Common myeloid progenitor, CD34-positive (primary cell): ENCODE results near the gene FAM89B.

Experiments
- CTCF ChIA-PET: fragments of 350-600 bp; sonication (Branson Sonifier 250); formaldehyde crosslinking; loops from one replicate; lab custom pipeline; 2021; ENCODE audit warnings: antibody characterized with exemption; lab: Charles Lee
- POLR2A ChIA-PET: fragments of 350-600 bp; sonication (Branson Sonifier 250); formaldehyde crosslinking; loops from one replicate; lab custom pipeline; 2021; ENCODE audit warnings: antibody characterized with exemption; lab: Charles Lee
- DNase-seq, 3 donors: peaks; one replicate each; pipeline versions ENCODE4 v3.0.0 to v3.0.0-alpha.2; 2013
- H3K27ac ChIP-seq, 2 experiments: 1 replicate in 1 of 2; 2 replicates in 1 of 2; pipeline ENCODE4 v1.7.0; 2013; ENCODE audit warnings: inconsistent platforms in 2 of 2, low read length in 2 of 2, mild to moderate bottlenecking in 2 of 2, low read depth in 1 of 2, moderate library complexity in 1 of 2; ENCODE audit not compliant: severe bottlenecking in 2 of 2, insufficient read depth in 1 of 2, poor library complexity in 1 of 2
- H3K27me3 ChIP-seq, 5 experiments: replicated peaks in 2 of 5; 1 replicate in 3 of 5; 2 replicates in 2 of 5; pipeline versions ENCODE4 v1.6.1 to v1.7.0; 2013; ENCODE audit warnings: low read length in 4 of 5, mild to moderate bottlenecking in 2 of 5, moderate library complexity in 2 of 5, inconsistent platforms in 1 of 5; ENCODE audit not compliant: insufficient read depth in 5 of 5, control insufficient read depth in 4 of 5
- H3K36me3 ChIP-seq, 4 experiments: 1 replicate in 2 of 4; 2 replicates in 2 of 4; pipeline versions ENCODE4 v1.6.1 to v1.7.0; 2013; ENCODE audit warnings: low read length in 3 of 4, control low read depth in 1 of 4, mild to moderate bottlenecking in 1 of 4; ENCODE audit not compliant: control insufficient read depth in 4 of 4, insufficient read depth in 4 of 4
- H3K4me1 ChIP-seq, 4 experiments: 1 replicate in 3 of 4; 2 replicates in 1 of 4; pipeline versions ENCODE4 v1.6.1 to v1.7.1; 2013; ENCODE audit warnings: low read length in 3 of 4, mild to moderate bottlenecking in 3 of 4, control low read depth in 1 of 4, inconsistent platforms in 1 of 4, moderate library complexity in 1 of 4; ENCODE audit not compliant: control insufficient read depth in 4 of 4, insufficient read depth in 4 of 4; ENCODE audit errors: control extremely low read depth in 1 of 4
- H3K4me3 ChIP-seq, 7 experiments: 1 replicate in 4 of 7; 2 replicates in 3 of 7; pipeline versions ENCODE4 v1.5.1 to v1.7.0; 2013; ENCODE audit warnings: mild to moderate bottlenecking in 7 of 7, low read length in 6 of 7, moderate library complexity in 6 of 7, inconsistent platforms in 2 of 7, low read depth in 2 of 7, control low read depth in 1 of 7; ENCODE audit not compliant: insufficient read depth in 4 of 7, control insufficient read depth in 1 of 7; ENCODE audit errors: extremely low read depth in 1 of 7
- H3K9me3 ChIP-seq, 5 experiments: 1 replicate in 4 of 5; 2 replicates in 1 of 5; pipeline versions ENCODE4 v1.6.1 to v1.7.1; 2013; ENCODE audit warnings: low read length in 4 of 5, mild to moderate bottlenecking in 2 of 5, inconsistent platforms in 1 of 5, low read depth in 1 of 5, moderate library complexity in 1 of 5; ENCODE audit not compliant: control insufficient read depth in 4 of 5, insufficient read depth in 2 of 5; ENCODE audit errors: control extremely low read depth in 1 of 5
- WGBS: methylation state at CpG from one replicate; pipeline ENCODE4 v1.1.5; 2013; ENCODE audit not compliant: insufficient coverage; 5-methylcytosine and 5-hydroxymethylcytosine counted together

The FAM89B gene

GRCh38 chr11:65569164-65569972 is 3.0 kb upstream of the FAM89B start:
- ChIA-PET CTCF (interaction anchor here (0.9 to 16.1 kb wide), 7 partner anchors 8 to 38 kb away, joined by 3 to 239 read pairs (median 4); no protein-coding TSS in a partner anchor), POLR2A (interaction anchor here (0.8 to 2.2 kb wide), 3 partner anchors 19 to 29 kb away, joined by 4 to 8 read pairs (median 4); no protein-coding TSS in a partner anchor)
- no peak for DNase-seq
- Histone ChIP-seq H3K4me1 (peaks cover 18 to 65% (median 58%) of the 10 kb centered on the region in 4 experiments), H3K27ac (peak overlapping the region; percentile 81 to 91), H3K27me3 (no peaks in the 10 kb centered on the region), H3K9me3 (no peaks in the 10 kb centered on the region), H3K36me3 (peaks cover 0 to 8% (median 2%) of the 10 kb centered on the region in 4 experiments), H3K4me3 (peak overlapping the region; percentile 76 to 99 (median 91))
- WGBS: 4% methylated on average over 25 of the region's 28 CpGs

DNA sequence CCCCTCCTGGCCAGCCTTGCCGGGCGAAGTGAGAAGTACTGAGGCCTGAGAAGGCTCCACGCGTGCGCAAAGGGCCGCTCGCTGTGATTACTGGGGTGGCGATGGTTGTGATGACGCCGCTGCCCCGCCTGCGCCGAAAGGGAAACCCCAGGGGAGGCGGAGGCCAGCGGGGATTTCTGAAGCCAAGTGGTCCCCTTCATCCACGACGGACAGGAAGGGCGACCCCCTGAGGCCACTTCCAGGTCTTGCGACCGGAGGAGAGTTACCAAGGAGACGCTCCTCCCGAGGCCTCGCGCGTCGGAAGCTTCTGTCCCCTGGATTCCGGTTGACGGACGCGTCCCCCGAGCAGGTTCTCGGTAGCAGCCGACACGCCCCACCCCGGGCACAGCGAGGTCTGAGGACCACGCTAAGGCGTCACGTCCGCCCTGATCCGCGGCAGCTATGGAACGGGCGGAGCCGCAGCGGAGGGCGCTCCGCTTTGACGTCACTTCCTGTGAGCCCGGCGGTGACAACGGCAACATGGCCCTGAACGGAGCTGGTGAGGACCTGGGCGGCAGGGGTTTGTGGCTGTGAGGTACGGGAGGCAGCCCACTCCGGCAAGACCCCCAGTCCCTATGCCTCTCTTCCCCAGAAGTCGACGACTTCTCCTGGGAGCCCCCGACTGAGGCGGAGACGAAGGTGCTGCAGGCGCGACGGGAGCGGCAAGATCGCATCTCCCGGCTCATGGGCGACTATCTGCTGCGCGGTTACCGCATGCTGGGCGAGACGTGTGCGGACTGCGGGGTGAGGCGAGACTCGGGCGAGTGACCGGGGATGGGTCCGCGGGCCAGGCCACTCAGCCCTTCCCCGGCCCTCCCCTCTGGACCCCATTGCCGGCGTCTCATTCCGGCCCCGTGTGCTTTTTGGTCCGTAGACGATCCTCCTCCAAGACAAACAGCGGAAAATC is 2.1 kb upstream of the FAM89B start, which contains the start of gene ZNRD2:
TSS of gene ZNRD2 (plus strand) at position 505 of the 946 bp plus-strand sequence. CDS start at position 520, 15 bp downstream.
- CTCF ChIA-PET: interaction anchor here (0.9 to 16.1 kb wide), 12 partner anchors 9 to 45 kb away, joined by 3 to 239 read pairs (median 4); no protein-coding TSS in a partner anchor
- POLR2A ChIA-PET: interaction anchor here (0.8 to 2.2 kb wide), 7 partner anchors 12 to 68 kb away, joined by 3 to 8 read pairs (median 4); partner anchors contain the start of gene LTBP3
- H3K4me3 ChIP-seq: peak within 1 kb of the TSS; percentile 76 to 99 (median 91)
- H3K9me3 ChIP-seq: no peaks in the 10 kb centered on the region
- under 1% methylated on average over 75 of the region's 89 CpGs for WGBS
- peak; percentile 99 to 100 (median 99) for DNase-seq
- no peaks in the 10 kb centered on the region for H3K27me3 ChIP-seq
- H3K4me1 ChIP-seq: peaks cover 18 to 73% (median 64%) of the 10 kb centered on the region in 4 experiments
- H3K36me3 ChIP-seq: peaks cover 0 to 8% (median 2%) of the 10 kb centered on the region in 4 experiments
- peak within 1 kb of the TSS; percentile 81 to 91 for H3K27ac ChIP-seq

GRCh38 chr11:65571420-65571819 is 918 bp upstream of the FAM89B start:
- Histone ChIP-seq H3K27me3 (no peaks in the 10 kb centered on the region), H3K9me3 (no peaks in the 10 kb centered on the region), H3K36me3 (peaks cover 0 to 8% (median 2%) of the 10 kb centered on the region in 4 experiments), H3K27ac (peak overlapping the region in 1 of 2 experiments; percentile 91), H3K4me3 (peak overlapping the region in 5 of 7 experiments; percentile 76 to 99 (median 91)), H3K4me1 (peaks cover 18 to 70% (median 64%) of the 10 kb centered on the region in 4 experiments)
- no peak for DNase-seq
- ChIA-PET CTCF (interaction anchor here (0.6 to 16.1 kb wide), 13 partner anchors 10 to 44 kb away, joined by 3 to 239 read pairs (median 5); partner anchors contain the start of gene PCNX3), POLR2A (interaction anchor here (1.4 to 2.4 kb wide), 4 partner anchors 30 to 147 kb away, joined by 3 to 9 read pairs (median 6); partner anchors contain the start of gene SCYL1)
- WGBS: 89% methylated on average over 9 of the region's 9 CpGs

DNA sequence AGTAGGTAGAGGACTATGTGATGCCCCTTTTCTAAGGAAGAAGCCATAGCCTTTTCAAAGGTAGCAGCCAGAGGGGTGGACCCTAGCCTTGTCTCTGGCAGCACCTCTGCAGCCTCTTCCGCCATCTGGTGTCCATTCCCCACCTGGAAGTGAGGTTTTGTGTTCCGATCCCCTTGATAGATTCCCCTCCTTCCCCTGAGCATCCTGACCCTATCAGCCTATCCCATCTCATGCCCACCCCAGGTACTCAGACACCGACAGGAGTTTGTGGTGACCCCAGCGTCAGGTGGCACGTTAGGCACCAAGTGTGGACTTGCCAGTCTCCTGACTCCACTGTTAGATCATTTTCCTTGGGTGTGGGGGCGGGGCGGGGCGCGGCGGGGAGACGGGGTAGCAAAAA is 398 bp upstream of the FAM89B start:
- no peaks in the 10 kb centered on the region for H3K27me3 ChIP-seq
- H3K9me3 ChIP-seq: no peaks in the 10 kb centered on the region
- peak overlapping the region; percentile 48 to 99 (median 76) for H3K4me3 ChIP-seq
- H3K27ac ChIP-seq: peak overlapping the region in 1 of 2 experiments; percentile 91
- CTCF ChIA-PET: interaction anchor here (0.9 to 16.1 kb wide), 13 partner anchors 8 to 43 kb away, joined by 3 to 239 read pairs (median 6); partner anchors contain the start of gene PCNX3
- 12% methylated on average over 7 of the region's 11 CpGs for WGBS
- peak; percentile 46 to 58 (median 57) for DNase-seq
- H3K4me1 ChIP-seq: peaks cover 18 to 75% (median 68%) of the 10 kb centered on the region in 4 experiments
- H3K36me3 ChIP-seq: peaks cover 0 to 8% (median 1%) of the 10 kb centered on the region in 4 experiments
- POLR2A ChIA-PET: interaction anchor here (0.7 to 2.4 kb wide), 7 partner anchors 12 to 148 kb away, joined by 3 to 9 read pairs (median 3); partner anchors contain the start of genes MAP3K11 and SCYL1

DNA sequence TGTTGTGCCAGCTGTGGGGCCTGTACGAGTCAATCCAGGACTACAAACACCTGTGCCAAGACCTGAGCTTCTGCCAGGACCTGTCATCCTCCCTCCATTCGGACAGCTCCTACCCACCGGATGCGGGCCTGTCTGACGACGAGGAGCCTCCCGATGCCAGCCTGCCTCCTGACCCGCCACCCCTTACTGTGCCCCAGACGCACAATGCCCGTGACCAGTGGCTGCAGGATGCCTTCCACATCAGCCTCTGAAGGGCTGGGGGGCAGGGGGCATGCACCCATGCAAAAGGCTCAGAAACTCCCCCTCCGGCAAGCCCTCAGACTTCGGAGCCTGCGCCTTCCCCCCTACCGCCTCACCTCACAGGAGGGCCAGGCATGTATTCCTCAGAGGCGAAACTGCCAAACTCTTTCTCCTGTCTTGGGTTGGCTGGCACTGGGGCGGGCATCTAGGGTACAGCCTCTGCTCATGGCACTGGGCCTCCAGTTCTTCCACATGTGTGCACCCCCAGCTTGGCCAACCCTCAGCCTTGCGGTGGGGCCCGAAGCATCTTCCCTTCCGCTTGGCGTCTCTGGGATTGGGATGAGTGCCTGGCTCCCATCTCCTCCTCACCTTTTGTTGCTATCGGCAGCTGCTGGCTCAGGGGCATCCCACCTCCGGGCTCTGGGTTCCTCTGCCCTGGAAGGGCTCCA is 1.2 kb downstream of the FAM89B start:
- 60% methylated on average over 21 of the region's 22 CpGs for WGBS
- Histone ChIP-seq H3K27me3 (no peaks in the 10 kb centered on the region), H3K4me1 (peaks cover 18 to 84% (median 80%) of the 10 kb centered on the region in 4 experiments), H3K9me3 (no peaks in the 10 kb centered on the region), H3K4me3 (peak overlapping the region; percentile 28 to 99 (median 76)), H3K36me3 (peaks cover 0 to 8% (median 4%) of the 10 kb centered on the region in 4 experiments), H3K27ac (peak overlapping the region; percentile 7 to 76)
- ChIA-PET POLR2A (interaction anchor here (1.0 to 2.4 kb wide), 4 partner anchors 15 to 149 kb away, joined by 3 to 9 read pairs (median 6); no protein-coding TSS in a partner anchor), CTCF (interaction anchor here (1.1 to 16.1 kb wide), 6 partner anchors 9 to 40 kb away, joined by 3 to 239 read pairs (median 16); no protein-coding TSS in a partner anchor)
- DNase-seq: no peak
